HG03039 (cell line): ENCODE results near the gene CHST1.

Experiments
- ATAC-seq: cut with Tn5 transposase; IDR thresholded peaks from one replicate; pipeline ENCODE4 v1.9.1; 2021; ENCODE audit warnings: mild to moderate bottlenecking, moderate library complexity; ENCODE audit not compliant: unreplicated experiment

Gene CHST1

DNA sequence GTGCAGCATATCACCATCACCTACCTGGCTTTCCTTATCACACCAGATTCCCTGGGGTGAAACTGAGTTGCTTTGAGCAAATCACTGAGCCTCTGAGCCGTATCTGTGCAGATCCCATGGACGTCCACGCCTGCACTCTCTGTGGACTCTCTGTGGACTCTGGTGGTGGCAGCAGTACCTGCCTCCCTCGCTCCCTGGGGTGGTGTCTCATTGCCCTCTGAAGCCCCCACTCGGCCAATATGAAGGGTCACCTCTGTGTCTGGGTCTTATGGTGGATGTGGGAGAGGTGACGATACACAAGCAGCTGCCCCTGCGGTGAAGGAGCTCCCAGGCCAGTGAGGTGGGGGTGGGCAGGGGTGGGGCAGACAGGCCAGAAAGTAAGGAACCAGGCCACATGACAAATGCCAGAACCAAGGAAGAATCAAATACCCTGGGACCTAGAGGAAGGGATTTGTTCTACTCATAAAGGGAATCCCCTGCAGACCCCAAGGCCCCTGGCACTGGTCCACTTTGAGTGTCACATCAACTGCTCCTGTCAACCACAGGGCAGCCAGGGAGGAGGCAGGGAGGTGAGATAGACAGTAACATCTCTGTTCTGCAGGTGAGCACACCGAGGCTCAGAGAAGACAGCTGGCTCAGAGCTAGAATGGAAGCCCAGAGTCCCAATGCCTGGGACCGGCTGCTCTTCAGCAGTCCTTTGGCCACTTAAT is 9.2 kb upstream of the CHST1 start:
- ATAC-seq = no peak

DNA sequence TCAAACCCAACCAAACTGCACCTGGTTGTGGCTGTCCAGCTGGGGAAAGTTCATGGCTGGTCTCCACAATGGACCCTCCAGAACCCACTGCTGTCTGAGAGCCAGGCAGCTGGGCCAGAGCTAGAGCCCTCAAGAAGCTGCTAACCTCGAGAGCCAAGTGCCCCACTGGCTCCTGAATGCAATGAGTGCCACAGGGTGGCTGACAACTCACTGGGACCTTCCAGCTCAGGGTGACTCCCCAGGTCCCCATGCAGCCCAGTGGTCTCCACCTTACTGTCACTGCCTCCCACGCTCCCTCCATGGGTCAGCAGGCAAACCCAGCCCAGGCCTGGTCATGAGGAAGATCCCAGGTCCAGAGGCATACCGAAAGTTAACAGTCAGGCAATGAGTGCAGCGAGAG is 8.0 kb upstream of the CHST1 start:
- no peak for ATAC-seq

DNA sequence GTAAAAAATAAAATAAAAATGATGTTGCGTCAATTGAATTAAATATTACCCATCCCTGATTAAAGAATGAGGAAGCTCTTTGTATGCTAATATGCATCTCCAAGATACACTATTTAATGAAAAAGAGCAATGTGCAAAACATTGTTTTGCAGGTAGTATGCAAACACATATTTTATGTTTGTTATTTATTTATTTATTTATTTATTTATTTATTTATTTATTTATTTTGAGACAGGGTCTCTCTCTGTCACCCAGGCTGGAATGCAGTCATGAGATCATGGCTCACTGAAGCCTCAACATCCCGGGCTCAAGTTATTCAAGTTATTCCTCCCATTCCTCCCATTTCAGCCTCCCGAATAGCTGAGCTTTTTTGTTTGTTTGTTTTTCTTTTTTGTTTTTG is 7.2 kb upstream of the CHST1 start:
- no peak for ATAC-seq

DNA sequence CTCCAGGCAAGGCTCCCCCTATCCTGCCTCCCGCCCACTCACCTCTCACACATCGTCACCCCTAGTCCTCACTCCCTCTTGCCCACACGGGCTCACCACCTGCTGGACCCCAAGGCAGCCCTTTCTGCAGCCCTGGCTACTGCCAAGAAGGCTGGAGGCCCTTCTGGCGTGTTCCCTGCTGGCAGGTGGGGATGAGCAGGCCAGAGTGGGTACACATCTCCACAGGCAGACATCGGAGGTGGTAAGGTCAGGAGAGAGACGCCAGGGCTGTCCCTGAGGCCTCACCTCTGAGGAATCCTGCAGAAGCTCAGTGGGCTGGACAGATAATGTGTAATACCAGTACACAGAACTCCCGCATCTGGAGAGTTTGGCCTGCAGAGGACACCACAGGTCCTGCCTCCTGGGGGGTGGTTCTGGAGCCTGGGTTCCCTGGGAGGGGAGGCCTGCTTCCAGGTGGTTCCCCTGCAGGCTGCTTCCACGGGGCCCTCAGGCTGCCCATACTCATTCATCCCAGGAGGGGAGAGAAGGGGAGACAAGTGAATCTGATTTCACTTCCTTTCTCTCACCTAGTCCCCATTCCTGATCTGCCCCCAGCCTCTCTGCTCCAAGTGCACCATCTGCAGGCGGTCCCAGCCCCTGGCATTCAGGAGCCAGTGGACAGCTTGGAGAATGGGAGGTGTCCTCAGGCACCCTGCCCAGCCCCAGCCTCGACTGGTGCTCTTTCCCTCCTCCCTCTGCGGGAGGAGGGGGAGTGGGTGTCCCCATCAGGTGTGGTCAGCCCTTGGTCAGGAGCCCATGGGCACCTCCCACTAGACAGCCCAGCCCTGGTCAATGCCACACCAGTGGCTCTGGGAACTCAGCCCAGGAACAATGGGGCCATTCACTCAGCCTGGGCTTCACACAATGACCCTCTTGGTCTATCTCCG is 6.1 kb upstream of the CHST1 start:
- no peak for ATAC-seq

DNA sequence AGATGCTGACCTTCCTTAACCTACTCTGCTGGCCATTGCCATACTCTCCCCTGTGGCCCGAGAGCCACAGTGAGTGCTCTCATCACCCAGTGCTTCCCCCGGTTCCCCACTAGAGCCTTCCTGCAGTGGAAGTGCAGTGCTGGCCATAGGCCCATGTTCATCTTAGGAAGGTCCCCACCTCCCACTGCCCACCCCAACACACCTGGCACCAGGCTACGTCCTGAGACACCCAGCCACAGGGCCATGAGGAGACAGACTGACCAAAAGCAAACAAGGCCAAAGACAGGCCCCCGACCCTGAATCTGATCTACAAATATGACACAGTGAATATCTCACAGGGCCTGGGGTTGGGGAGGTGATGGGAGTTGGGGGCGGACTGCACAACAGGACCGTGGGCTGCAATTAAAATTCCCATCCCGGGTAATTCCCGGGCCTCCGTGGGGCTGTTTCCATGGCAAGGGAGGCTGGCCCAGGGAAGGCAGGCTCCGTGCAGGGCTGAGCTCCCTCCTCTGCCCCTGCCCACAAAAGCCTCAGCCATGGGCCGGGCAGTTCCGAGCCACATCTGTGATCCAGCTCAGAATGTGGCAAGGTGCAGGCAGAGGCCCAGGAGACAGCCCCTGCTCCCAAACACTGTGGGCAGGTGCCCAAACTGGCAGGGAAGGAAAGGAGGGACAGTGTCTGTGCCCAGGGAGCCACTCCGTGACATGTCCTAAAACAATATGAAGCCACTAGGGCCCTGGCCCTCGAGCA is 5.1 kb upstream of the CHST1 start:
- ATAC-seq = no peak

DNA sequence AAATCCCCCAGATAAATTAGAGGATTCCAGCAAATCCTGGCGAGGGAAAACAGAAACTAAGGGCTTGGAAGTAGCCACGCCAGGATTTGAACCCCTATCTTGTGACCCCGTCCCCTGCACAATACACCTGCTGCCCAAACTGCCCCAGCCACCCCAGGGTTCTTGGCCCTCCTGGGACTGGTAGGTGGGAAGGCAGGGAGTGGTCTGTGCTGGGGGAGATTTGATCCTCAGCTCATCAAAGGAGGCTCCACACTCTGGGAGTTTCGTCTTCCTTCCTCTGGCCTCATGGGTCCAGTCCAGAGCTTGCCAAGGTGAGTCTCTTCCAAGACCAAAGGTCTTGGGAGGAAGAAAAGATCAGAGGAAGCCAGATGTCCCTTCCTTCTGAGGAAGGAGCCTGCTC is 4.5 kb upstream of the CHST1 start:
- ATAC-seq = no peak

DNA sequence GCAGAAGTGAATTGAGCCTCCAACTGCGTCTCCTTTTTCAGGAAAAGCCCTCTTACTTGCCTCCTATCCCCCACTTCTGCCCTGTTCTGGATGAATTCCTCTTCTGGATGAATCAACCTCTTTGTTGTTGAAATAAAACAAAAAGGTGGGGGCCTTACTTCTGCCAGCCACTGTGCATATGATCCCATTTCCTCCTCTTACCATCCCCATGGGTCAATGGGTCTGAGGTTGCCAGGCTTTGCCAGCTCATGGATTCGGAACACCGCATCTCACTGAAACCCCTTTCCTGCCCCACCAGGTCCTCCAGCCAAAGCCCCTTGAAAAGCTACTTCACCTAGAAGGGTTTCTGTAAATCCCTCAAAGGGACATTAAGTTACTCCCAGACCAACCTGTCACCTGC is 3.7 kb upstream of the CHST1 start:
- ATAC-seq = no peak

DNA sequence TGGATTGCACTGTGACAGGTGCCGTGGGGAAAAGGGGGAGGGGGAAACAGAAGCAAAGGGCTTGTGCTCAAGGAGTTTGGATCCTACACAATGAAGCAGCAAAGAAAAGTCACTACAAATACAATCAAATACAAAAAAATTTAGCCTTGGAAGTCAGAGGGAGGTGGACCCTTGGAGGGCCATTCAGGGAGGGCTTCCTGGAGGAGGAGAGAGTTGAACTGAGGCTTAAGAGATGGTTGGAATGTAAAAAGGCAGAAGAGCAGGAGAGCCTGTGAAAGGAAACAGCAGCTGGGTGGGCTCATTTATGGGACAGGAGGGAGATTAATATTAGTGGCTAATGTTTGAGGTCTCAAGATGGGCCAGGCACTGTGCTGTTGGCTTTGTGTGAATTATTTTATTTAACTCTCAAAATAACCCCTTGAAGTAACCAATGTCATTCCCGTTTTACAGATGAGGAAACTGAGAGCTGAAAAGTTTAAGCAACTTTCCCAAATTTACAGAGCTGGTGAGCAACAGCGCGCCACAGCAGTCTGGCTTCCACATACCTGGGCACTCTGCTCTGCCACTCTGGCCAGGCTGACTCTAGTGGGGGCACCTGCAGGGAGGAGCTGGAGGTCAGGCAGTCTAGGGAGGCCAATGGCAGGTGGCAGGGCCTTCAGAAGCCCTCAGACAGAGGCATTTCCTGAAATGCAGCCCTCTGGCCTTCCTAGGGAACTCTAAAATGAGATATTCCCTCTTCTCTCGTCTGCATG is 2.7 kb upstream of the CHST1 start:
- no peak for ATAC-seq

DNA sequence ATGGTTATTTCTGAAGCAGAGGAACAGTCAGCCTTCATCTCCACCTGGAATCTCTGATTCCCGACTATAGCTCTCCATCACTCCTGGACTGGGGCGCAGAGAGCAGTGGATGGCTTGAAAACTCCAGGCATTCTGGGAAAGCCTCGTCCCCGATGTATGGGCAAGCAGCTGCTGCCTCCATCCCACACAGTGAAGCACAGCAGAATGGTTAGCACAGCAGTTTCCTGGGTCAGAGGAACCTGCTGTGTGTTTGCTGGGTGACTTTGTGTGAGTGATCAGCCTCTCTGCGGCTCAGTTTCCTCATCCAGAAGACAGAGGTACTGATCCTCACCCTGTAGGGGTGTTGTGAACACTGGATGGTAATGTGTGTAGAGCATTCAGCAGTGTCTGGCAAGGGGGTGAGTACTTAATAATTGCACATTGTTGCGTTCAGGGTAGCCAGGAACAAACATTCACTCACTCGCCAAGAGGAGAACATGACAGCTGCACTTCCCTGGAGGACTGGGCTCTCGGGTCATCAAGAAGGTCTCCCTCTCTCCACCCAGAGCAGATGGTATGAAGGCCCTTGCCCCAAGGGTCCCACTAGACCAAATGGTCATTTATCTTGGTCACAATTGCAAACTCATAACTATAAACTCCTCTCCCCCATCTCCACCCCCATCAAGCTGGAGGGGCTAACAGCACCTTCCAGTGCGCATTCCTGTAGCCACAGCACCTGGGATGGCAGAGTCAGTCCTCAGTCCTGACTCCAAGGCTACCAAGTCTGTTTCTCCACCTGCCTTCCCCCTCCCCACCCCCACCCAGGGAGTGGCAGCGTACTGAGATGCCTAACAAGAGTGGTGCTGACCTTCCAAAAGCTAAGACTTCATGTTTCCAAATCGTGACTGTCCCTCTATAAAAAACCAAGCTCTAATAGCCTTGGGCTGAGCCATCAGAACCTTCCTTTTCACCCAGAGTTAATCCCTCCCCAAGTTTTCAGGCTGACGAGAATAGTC is 1.5 kb upstream of the CHST1 start:
- ATAC-seq = no peak

DNA sequence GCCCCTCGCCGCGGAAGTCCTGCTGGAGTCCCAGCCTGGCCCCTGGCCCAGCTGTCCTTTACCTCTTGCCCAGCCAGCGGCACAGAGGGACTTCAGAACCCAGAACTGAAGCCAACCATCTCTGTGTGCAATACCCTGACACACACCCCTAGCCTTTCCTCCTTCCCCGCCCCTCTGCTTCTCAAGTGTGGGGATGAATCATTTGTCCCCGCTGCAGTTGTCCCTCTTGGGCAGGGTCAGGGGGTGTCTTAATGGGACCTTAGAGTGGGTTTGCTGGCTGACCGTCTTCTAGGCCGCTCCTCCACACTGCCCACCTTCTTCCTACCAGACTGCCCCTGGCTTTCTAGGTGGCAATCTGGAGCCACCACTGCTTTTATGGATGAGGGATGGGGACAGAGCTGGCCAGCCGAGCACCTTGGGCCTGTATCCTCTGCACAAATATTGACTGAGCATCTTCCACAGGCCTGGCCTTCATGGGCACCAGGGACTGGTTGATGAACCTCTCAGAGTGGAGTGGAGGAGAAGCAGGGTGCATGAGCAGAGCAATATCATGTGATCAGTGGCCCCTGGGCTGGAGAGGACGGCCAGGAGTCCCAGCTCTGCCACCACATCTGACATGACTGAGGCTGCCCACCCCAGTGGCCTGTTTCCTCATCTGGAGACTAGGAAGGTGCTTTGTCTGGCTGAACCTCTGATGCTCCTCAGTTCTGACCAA is 668 bp upstream of the CHST1 start:
- no peak for ATAC-seq

DNA sequence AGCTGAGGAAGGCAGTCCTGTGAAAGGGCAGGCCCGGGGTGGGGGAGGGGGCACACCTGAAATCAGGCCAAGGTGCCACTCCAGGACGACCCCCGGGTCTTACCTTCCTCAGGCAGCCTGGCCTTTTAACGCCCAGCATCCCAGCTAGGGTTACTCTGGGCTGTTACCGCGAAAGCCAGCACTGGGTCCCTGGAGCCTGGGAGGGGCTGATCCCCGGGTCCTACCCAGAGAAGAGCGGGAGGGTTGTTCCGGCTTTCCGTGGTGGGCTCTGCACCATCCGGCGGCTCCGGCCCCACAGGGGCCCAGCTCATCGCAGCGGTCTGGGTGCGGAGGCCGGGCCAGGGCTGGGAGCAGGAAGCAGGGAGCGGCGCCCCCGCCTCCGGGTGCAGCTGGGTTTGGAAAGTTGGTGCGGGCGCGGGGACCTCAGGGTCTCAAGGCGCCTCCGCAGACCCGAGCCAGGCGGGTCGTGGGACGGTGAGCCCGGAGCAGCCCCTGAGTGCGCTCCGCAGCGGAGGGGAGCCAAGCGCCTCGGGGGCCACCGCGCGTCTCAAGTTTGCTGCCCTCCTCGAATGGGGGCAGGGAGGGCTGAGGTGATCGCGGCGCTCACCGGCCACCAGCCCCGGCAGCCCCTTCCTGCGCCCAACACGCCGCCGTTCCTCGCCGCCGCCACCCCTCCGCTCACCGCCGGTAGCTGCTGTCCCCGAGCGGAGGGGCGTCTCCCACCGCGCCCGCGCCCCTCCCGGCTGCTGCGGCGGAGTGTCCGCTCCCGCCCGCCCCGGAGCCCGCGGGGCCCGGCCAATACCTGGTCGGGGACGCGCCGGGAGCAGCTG is 831 bp downstream of the CHST1 start:
- ATAC-seq = no peak

DNA sequence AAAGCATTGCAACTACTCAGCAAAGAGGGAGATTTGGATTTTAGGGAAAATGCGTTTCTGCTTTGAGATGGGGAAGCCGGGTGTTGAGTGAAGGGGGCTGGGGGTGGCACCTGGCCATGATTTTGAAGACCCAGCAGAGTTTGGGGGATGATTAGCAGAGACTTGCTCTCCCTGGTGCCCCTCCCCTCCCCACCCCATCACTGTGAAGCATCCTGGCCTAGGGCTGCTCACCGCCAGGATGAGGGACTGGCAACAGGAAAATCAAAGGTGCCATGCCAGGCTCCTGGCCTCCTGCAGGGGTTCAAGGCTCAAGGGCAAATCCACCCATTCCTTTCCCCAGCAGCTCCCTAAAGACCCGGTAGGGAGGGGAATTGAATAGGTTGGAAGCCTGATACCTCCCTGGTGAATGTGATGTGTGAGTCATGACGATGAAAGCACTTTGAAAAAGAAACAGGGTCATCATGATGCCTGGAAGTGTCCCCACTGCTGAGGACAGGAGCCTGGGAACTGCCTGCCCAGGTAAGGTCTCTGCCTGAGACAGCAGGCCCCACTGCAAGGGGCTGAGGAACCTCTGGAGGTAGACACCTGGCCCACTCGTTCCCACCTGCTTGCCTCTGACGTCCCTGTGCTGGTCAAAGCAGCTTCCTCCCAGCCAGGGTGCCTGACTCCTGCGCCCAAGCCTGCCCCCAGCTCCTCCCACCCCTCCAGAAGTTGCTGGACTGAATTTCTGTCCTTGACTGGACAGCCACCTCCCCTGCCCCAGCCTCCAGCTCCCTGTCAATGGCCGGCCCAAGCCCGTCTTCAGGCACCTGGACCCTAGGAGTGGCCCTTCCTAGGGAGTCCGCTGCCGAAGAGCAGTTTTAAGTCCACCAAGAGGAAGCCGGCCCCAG is 1.7 kb downstream of the CHST1 start:
- ATAC-seq = no peak

DNA sequence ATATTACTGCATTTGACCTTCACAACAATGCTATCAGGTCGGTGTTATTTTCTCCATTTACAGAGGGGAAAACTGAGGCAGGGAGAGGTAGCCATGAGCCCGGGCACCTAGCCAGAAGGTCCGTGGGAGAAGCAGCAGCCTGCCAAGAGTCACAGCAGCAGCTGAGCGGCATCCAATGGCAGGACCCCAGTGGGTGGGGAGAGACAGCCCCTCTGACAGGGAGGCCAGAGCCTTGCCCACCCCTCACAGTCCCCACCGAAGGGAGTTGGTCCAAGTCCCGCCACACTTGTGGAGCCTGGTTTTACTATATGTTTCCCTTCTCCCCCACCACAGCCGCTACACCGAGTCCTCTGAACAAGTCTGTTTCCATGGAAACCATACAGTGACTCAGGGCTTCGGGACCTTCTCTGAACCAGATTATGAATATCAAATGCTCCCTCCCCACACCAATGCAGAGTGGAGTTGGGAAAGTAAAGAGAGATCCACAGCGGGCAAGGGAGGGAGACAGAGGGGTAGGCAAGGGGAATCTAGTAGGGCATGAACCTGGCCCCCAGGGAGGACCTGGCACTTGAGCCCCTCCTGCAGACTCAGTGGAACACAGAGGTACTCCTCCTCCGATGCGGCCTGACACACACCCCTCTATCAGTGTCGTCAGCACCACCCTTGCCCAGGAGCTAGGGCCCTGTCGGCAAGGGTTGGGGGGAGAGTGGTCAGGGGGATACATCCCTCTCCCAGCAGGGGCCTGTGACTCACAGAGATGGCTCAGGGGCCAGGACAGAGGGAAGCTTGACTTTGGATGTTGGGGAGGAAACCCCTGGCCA is 2.5 kb downstream of the CHST1 start:
- no peak for ATAC-seq

DNA sequence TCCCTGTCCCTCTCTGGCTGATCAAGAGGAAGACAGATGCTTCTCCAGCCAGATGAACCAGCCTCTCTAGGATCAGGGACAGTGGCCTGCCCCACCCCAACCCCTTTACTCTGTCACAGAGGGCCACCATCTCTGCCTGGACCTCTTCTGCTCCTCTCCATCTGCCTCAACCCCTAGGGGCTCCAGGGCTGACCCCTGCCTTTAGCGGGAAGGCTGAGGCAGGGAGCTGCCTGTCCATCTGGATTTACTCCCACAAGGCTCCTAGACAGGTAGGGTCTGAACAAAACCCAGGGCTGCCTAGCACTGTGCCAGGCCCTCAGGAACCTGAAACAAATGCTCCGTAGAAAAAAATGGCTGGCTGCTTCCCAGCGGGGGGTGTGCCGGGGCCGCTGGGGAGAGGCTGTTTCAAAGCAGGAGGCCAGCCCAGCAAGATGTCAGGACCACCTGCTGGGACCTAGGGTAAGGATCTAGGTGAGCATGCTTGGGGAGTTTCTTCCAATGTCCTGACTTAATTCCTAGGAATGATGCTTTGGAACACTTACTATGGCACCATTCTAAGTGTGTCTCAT is 3.2 kb downstream of the CHST1 start:
- ATAC-seq = no peak

DNA sequence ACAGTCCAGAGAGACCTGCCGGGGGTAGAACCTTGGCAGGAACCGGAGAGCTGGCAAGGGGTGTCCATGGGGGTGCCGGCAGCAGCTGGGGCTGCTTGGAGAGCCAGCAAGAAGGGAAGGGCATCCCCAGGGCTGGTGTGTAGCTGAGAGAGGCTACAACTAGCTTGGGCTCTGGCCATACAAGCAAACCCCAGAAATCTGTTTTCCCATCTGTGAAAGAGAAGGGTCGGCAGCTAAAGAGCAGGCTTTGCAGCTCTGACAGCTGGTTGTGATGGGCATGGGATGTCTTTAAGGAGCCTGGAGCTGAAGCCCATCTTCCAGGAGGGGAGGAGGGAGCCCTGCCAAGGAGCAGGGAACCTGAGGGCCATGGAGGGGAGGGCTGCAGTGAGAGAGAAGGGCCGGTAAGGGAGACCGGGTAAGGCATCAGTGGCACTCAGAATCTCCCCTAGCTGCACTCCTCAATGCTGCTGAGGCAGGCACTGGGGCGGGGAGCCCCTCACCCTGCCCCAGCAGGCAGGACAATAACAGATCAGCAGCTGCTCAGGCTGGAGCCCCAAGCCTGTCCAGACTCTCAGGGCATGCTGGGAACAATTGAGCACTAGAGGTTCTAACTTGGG is 3.9 kb downstream of the CHST1 start:
- ATAC-seq = no peak
